ENCODE data around the gene MTHFD2L.
"Not testable (repeated sequence)": the region's sequence is repeated elsewhere in the genome, so short reads cannot be mapped to it uniquely, and the experiment has no call there.

MTHFD2L gene

DNA sequence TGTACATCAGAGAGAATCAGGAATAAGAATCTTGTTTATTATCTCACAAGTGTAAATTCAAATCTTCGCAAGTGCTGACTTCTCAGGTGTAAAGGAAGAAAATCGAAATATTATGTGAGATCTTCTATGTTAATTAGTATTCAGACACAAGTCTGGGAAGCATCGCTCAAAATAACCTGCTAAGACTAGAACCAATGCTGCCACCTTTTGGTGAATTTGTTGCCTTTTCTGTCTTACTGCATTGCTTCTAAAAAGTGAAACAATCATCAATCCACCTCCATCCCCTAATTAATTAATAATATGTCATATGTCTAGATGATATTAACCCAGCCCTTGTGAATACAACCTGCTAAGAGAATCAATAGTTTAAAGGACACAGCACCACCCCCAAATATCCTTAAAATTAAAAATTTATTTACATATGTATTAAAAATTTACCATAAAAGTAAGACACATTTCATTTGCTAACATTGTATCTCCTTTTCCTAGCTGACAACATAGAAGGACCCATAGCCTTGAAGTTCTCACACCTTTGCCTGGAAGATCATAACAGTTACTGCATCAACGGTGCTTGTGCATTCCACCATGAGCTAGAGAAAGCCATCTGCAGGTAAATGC, 153.9 kb downstream of the MTHFD2L start:
- peak; percentile 47 for DNase-seq

DNA sequence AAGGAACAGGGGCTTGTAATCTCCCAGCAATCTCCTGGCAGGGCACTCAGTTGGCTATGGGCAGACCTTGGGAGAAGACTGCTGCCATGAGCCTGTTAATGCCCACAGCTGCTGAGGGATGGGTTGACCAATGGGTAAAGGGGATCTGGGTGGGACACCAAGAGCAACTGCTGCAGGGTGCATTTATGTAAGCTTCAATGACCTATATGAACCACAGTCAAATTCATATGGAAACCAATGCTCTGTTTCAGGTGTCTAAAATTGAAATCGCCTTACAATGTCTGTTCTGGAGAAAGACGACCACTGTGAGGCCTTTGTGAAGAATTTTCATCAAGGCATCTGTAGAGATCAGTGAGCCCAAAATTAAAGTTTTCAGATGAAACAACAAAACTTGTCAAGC, 156.4 kb downstream of the MTHFD2L start:
- DNase-seq = no peak

DNA sequence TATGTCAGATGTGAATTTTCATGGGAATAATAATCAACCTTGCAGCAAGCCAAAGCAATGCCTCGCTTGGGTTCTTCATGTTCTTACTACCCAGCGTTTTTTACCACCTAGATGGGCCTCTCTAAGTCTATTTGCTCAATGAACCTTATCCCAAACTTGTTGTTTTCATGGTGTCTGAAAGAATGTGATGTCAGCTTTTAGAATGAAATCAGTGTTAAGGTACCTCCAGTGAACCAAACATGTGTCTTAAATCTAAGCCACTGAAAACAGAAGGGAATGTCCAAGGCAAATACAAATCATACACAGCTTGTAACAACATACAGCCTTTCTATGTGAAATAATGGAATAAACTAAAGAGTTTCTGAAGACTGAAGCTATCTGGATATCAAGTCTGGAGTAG, 157.0 kb downstream of the MTHFD2L start:
- no peak for DNase-seq

DNA sequence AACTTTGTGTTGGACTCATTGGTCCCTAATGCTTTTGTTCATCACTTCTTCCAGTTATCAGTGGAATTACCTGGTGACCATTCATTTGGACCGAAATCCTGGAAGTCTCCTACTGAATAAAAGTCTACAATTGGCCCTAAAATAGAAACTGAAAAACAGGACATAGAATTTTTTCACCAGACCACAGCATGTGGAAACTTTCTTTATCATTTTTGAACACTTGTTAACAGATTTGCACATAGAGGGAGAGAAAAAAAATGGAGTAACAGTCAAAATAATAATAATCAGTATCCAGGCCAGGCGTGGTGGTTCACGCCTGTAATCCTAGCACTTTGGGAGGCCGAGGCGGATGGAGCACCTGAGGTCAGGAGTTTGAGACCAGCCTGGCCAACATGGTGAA, 157.5 kb downstream of the MTHFD2L start:
- DNase-seq = no peak

DNA sequence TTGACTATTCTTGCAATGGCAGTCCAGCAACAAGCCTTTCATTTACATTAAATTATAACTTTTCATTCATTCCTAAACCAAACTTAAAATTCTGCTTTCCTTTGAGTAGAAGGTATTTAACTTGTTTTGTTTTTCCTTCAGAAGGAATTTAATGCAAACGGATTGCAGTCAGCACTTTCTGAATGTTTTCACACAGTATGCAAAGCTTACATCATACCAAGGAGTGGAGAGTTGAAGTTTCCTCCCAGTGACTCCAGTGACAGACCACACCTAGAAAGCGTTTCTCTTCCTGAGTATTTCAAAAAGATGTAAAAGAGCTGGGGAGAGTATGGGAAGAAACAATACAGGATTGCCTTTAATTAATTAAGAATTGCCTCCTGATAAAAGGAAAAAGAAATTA, 158.5 kb downstream of the MTHFD2L start:
- no peak for DNase-seq

DNA sequence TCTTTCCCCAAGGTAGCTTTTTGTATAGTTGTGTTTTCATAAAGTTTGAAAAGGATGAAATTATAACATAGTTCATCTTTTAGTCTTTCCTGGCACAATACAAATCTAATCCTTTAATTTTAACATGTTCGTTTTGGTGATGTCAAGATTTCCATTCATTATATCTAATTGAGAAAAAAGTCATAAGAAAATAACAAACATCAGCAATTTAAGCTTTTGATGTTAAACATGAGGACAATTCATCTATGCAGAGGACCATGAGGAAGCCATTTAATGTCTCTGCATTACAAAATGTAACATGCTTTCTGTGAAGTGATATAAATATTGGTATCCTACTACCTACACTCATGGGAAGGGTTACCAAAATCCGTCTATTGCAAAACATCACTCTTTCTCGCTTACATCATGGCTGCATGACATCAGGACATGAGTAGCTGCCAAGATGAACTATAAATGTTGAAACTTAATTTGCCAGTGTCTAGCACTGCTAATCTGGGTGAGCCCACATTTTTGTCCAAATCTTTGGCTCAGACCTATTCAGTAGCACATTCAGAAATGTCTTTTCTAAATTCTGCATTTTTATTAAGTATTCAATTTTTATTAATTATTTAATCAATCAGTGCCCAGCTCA, 159.8 kb downstream of the MTHFD2L start:
- no peak for DNase-seq

DNA sequence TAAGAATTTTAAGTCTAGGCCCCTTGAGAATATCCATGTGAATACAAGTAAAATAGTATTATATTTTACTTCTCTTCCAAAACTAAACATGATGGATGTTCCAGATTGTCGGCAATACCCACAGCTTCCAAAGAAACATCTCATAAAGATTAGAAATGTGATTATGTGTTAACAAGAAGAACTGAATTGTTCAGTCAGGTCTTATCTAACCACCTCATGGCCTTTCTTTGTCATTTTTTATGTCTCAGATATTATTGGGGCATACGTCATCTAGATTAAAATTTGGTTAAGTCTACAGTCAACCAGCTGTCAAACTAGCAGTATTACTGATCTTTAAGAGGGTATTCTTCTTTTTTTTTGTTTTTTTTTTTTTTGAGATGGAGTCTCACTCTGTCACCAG, 160.4 kb downstream of the MTHFD2L start:
- no peak for DNase-seq

DNA sequence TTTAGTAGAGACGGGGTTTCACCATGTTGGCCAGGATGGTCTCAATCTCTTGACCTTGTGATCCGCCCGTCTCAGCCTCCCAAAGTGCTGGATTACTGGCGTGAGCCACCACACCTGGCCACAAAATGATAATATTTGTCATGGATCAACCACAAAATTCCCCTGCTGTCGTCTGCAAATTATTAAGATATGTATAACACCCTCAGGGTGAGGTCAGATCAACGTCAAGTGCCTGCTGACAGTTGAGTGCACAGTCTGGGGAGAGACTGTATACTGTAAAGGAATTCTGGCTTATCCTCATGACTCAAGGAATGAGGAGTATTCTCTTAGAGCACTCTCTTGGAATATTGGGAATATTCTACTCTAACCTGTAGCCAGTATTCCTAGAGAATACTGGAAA, 161.6 kb downstream of the MTHFD2L start:
- no peak for DNase-seq

DNA sequence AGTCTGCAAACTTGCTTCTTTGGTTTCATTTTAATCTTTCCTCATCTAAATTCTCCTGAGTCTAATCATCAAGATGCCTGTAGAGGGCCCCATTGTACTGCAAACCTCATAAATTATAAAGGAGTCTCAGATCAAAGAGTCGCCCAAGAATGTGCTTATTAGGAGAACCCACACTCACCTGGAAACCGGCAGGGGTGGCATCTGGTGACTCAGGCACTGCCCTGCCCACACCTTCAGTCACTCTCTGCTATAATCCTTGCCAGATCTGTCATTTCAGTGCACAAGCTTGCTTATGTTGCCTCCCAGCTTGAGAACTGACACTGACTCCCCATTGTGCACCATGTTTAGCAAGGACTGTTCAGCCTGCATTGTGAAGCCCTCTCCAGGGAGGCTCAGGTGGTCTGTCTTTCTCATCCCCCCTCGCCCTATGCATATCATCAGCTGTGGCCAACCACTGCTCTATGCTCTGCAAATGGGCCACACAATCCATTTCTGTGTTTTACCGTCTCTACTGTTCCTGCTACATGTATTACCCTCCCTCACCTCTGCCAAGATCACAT, 162.7 kb downstream of the MTHFD2L start:
- DNase-seq = peak; percentile 61

DNA sequence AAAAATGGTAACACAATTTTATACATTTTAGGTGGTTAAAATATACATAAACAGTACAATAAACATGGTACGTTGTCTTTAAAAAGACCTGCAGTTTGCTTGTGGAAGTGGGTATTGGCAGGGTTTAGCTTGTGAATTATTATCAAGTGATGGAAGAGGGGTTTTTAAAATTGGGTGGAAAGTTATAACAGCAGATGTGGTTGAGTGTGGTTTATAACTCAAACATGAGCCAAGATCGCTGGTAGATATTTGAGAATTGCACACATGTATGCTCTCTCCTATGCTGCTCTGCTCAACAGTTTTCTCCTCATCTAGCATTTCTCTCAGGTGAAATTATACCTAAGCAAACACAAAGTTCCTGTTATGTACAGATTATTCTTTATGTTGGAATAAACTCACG, 164.4 kb downstream of the MTHFD2L start:
- no peak for DNase-seq

DNA sequence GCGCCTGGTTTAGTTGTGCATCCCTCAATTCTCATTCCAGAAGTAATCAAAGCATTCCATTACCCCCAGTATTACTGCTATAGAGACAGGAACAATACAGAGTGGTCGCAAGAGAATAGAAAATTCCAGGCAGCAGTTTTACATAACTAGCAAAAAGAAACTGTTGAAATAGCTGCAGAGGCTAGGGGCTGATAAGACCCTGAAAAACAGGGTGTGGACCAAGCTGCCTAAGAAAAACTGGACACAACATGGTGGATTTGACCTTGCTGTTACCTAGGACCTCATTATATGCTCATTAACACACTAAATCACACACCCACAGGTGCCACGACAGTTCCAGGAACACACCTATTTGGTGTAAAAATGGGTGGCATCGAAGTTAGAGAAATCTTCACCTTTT, 165.7 kb downstream of the MTHFD2L start:
- no peak for DNase-seq

DNA sequence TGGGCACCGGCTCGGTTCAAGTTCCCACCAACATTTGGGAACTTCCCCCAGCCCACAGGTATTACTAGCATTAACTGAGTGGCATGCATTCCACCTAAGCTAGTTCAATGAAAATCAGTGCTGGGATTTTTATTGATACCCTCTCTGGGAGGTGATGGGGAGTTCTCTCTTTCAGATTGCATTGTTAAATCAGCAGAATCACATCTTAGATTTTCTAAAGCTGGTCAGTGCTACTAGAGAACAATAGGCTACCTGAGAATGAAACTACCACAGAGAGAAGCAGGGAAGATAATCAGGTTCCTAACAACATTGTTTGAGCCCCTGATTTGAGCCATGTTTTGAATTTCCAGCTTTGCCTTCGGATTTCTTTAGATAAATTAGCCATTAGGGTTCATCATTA, 166.3 kb downstream of the MTHFD2L start:
- no peak for DNase-seq

DNA sequence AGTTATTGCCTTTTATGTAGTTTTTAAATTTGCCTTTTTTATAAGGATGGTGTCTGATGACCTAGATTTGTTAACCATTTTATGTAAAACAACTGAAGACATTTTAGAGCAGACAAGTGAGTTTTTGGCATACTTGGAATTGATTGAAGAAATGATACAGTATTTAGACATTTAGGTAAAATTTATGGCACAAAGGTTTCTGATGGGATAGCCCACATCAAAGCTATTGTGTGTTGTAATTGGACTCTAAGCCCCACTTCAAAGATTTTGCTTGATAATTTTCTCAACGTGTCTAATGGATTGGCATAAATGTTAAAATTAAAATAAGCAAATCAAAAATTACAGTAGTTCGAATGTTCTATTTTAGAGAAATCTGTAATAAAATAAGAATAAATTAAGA, 168.0 kb downstream of the MTHFD2L start:
- DNase-seq = no peak

DNA sequence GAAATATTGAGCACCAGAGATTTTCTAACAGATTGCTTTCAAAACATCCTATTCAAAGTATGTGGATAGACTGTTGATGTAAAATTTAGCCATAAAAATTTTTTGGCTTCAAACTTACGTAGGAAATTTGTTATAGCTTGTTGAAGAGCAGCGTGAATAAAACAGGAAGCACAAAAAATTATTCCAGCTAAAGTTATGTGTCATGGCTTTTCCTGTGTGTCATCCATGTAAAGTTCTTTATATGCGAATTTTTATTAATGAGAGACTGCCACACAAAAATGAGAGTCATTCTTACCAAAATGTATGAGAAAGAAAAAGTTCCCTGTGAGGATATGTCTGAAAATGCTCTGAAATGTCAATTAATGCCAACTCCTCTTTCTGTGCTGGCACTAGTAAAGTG, 169.8 kb downstream of the MTHFD2L start:
- no peak for DNase-seq

DNA sequence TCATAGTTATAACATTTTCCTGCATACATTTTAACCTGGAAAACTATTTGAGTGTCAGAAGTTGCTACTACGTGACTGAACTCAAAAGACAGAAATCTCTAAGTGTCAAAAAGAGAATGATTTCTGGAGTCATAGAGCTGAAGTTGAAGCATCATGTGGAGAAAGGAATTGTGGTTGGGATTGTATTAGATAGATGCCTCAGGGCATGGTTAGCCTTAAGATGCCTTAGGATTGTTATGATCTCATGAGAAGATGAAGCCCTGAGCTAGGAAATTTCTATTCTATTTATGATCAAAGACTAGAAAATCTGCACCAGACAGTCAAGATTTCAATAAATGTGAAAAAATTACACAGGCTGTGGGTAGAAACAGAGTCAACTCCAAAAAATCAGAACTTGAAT, 170.6 kb downstream of the MTHFD2L start:
- no peak for DNase-seq

DNA sequence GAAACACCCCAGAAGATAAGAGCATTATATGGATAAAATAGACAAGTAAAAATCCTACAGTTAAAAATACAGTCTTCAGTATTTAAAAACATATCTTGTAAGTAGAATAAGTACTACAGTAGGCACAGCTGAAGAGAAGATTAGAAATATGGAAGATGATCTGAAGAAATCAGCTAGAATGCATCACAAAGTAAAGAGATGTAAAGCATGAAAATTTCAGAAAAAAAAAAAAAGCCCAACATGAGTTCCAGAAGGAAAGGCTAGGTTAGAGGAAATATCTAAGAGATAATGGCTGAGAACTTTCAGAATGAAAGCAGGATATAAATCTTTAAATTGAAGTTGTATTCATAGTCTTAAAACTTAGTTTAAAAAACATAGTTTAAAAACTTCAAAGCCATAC, 171.4 kb downstream of the MTHFD2L start:
- no peak for DNase-seq

DNA sequence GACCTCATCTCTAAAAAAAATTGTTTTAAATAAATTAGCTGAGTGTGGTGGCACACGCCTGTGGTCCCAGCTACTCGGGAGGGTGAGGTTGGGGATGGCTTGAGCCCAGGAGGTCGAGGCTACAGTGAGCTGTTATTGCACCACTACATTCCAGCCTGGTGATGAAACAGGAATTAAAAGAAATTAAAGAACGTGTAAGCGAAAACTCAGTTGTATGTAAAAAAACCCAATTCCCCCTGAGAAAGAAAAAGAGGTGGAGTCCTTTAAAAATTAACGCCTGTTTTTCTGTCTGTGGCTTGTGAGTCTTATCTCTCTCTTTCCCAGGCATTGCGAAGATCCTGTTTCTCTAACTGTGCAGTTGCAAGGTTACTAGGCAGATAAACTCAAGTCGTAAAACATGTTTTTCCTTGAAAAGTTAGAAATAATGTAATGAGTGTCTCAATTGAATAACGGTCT, 172.4 kb downstream of the MTHFD2L start:
- no peak for DNase-seq

DNA sequence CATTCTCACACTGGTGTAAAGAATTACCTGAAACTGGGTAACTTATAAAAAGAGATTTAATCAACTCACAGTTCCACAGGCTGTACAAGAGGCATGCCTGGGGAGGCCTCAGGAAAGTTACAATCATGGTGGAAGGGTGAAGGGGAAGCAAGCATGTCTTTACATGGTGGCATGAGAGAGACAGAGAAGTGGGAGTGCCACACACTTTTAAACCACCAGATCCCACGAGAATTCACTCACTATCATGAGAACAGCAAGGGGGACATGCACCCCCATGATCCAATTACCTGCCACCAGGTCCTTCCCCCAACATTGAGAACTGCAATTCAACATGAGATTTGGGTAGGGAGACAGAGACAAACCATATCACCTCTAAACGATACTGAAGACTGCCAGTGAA, 173.3 kb downstream of the MTHFD2L start:
- DNase-seq = no peak

DNA sequence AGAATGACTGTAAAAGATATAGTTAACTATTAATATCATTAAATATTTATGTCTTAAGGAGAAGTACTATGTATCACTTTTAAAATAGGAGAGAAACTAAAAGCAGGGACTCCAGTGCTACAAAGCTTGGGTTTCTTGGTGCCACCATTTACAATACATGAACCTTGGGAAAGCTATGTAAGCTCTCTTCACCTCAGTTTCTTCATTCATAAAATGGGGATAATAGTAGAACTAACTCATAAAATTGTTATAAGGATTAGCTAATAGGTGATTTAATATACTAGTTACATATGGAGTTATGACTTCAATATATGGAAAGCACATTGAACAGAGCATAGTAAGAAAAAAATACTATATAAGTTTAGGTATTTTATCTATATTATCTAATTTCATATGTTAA, 174.0 kb downstream of the MTHFD2L start:
- DNase-seq = no peak

DNA sequence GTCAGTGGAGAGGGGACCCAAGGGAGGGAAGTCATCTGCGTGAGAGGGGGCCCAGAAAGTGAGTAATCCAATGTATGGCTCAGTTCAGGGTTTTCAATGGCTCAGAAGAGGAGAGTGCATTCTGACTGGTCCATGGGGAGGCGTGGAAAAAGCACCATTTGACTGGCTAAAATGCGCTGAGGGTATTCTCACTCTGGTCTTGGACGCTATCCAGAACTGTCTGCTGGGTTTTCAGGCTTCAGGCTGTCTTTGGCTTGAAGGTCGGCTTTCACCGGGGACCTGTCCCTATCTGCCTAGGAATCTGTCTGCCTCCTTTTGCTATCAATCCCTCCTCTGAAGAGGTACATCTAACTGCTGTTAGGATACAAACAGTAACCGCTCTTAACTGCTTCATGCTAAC, 176.7 kb downstream of the MTHFD2L start:
- no peak for DNase-seq

DNA sequence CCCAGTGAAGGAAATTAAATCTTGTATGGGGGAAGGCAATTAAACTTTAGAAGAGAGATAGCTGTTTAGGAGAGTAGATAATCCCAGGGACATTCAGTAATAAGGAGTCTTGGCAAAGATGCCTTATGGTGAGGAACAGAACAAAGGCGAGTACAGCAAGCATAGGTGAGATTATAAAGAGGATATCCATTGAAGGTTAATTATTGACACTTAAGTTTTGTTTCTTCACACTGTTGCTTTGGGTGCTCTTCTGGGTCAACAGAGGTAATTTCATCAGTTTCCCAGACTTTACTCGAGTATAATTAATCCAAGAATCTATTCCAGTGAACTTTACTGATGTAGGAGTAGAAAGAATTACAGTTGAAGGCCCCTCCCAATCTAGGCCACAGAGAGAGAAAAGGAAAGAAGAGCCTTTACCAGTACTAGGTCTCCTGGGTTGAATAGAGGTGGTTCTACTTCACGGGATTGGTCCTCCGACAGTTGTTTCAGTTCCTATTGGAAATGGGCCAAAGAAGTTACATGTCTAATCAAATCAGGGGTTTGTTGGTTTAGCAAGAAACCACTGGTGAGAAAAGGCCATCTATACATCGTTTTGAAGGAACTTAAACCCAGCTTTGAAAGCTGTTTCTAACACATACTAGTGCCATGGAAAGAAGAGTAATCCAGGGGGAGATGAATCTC, 177.6 kb downstream of the MTHFD2L start:
- DNase-seq = no peak

DNA sequence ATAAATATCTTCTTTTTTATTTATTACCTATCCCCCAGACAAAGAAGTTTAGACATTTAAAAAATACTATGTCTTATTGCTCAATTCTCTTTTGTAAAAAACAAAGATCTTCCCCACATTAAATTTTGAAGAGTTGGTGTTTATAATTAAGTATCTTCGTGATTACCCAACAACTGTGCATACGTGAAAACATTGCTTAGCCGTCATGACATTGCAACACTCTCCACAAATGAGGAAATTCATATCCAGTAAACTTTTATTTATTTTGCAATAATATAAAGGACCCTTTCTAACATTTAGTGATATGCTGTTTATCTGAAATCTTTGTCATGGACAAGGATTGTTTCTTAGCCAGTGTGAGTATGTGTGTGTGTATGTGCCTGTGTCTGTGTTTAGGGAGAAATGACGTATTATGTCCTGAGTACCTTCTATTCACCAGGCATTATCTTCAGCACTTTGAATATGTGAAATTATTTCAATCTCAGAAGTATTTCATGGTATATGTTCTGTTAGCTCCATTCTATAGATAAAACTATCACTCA, 180.9 kb downstream of the MTHFD2L start:
- no peak for DNase-seq

DNA sequence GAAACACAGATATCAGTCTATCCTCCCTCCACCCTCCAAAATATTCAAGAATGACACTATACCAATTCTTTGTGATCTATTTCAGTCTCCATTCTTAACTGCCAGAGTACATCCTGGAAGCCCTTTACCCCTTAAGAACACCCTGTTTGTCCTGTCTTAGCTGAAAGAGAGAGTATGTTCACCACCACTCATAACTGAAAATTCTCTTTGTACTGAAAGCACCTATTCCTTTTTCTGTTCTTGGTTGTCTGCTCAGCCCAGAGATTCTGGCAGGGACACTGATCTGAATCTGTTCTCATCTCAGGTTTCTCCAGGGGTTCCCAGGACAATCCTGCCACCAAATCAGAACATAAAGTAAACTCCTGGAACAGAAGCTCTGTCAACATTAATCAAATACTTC, 181.6 kb downstream of the MTHFD2L start:
- DNase-seq = no peak

DNA sequence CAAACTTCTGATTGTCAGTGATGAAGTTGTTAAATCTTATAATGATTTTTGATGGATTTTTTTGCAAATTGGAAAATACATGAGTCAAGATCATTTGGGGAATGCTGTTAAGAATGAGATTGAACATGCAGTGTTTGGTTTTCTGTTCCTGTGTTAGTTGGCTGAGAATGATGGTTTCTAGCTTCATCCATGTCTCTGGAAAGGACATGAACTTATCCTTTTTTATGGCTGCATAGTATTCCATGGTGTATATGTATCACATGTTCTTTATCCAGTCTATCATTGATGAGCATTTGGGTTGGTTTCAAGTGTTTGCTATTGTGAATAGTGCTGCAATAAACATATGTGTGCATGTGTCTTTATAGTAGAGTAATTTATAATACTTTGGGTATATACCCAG, 182.5 kb downstream of the MTHFD2L start:
- not testable (repeated sequence) for DNase-seq
